ENCODE data around the gene SERPINB8.
"Not testable (repeated sequence)": the region's sequence is repeated elsewhere in the genome, so short reads cannot be mapped to it uniquely, and the experiment has no call there.

SERPINB8 gene, protein sequence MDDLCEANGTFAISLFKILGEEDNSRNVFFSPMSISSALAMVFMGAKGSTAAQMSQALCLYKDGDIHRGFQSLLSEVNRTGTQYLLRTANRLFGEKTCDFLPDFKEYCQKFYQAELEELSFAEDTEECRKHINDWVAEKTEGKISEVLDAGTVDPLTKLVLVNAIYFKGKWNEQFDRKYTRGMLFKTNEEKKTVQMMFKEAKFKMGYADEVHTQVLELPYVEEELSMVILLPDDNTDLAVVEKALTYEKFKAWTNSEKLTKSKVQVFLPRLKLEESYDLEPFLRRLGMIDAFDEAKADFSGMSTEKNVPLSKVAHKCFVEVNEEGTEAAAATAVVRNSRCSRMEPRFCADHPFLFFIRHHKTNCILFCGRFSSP

GRCh38 chr18:63969942-63970808 lies at the start of gene SERPINB8:
SERPINB8 (plus strand) TSS chr18:63970081; CDS start chr18:63978309, 8,228 bp downstream.
- H3K4me1 Mint-ChIP-seq = peaks cover 40% of the 10 kb centered on the region

DNA sequence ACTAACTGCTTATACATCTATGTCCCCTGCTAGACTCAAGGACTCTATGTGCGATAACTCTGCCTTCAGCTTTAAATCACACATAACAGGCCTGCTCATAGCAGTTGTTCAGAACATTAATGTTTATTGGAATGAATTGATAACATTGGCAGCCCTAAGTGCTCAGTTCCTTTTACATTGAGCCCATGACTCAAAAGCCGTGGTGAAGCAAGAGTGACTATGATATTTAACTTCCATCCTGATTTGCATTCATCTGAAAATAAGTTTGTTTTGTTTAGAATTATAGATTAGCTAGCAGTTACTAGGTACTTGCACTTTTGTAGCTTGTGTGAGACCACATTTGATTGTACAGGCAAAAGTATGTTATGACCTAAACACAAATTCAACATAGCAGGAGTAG lies 47.8 kb upstream of the SERPINB8 start:
- Mint-ChIP-seq H3K4me3 (no peak overlapping the region), H3K27ac (no peak overlapping the region), H3K9me3 (no peaks in the 10 kb centered on the region), H3K4me1 (no peaks in the 10 kb centered on the region), H3K36me3 (no peaks in the 10 kb centered on the region)
- ATAC-seq (no peak), DNase-seq (ENCODE audit: low spot score in 2 of 2) (no peak)

More at GRCh38 chr18:63969942-63970808, at the start of gene SERPINB8:
- peak within 1 kb of the TSS; percentile 97 for H3K27ac Mint-ChIP-seq
- peak within 1 kb of the TSS; percentile 94 for H3K4me3 Mint-ChIP-seq
- peaks cover 24% of the 10 kb centered on the region for H3K36me3 Mint-ChIP-seq
- ATAC-seq = peak; percentile 95
- DNase-seq (ENCODE audit: low spot score in 2 of 2) = peak; percentile 52 to 84
- no peaks in the 10 kb centered on the region for H3K9me3 Mint-ChIP-seq

- no peak for DNase-seq (ENCODE audit: low spot score in 2 of 2)
- no peak overlapping the region for H3K4me3 Mint-ChIP-seq
- H3K4me1 Mint-ChIP-seq = no peaks in the 10 kb centered on the region
- H3K36me3 Mint-ChIP-seq = no peaks in the 10 kb centered on the region
- no peak for ATAC-seq
- no peaks in the 10 kb centered on the region for H3K9me3 Mint-ChIP-seq
- no peak overlapping the region for H3K27ac Mint-ChIP-seq
Observed at GRCh38 chr18:63924551-63924950, 45.3 kb upstream of the SERPINB8 start.

DNA sequence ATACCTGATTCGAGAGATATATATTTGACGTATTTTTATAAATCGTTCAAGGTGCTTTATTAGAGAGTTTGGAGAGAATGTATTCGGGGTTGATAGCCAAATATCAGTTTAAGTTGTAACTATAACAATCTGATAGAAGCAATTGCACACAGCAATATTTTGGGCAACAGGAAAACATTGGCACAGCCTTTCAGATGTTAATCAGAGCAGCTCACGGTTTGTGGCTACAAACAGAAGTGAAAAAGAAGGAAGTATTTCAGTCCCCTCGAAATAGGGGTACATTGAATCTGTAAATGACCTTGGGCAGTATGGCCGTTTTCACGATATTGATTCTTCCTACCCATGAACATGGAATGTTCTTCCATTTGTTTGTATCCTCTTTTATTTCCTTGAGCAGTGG lies 41.5 kb upstream of the SERPINB8 start:
- no peak overlapping the region for H3K4me3 Mint-ChIP-seq
- ATAC-seq (no peak), DNase-seq (ENCODE audit: low spot score in 2 of 2) (no peak)
- H3K4me1 Mint-ChIP-seq = no peaks in the 10 kb centered on the region
- no peaks in the 10 kb centered on the region for H3K9me3 Mint-ChIP-seq
- no peaks in the 10 kb centered on the region for H3K36me3 Mint-ChIP-seq
- no peak overlapping the region for H3K27ac Mint-ChIP-seq

DNA sequence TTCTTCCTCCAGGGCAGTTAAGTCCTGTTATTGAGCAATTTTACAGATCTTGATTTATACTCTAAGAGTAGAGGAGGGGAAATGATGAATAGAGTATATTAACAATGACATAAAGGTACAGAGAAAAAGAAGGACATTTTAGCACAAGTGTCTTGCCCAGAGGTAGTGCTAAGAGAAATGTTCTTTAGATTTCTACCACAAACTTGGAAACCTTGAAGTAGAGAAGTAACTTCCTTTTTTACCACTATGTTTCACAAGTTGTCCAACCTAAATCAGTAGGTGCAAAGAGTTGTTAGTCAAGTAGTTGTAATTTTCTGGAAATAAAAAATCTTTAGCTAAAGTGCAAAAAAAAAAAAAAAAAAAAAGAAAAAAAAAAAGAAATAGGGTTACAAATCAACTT lies 40.5 kb upstream of the SERPINB8 start:
- ATAC-seq; H3K9me3 Mint-ChIP-seq; H3K36me3 Mint-ChIP-seq; H3K27ac Mint-ChIP-seq; DNase-seq (ENCODE audit: low spot score in 2 of 2); H3K4me1 Mint-ChIP-seq; H3K4me3 Mint-ChIP-seq: not testable (repeated sequence)

- ATAC-seq (no peak), DNase-seq (ENCODE audit: low spot score in 2 of 2) (no peak)
- Mint-ChIP-seq H3K27ac (no peak overlapping the region), H3K36me3 (no peaks in the 10 kb centered on the region), H3K4me3 (no peak overlapping the region), H3K9me3 (no peaks in the 10 kb centered on the region), H3K4me1 (peaks cover under 1% of the 10 kb centered on the region)
Observed at GRCh38 chr18:63930773-63931354, 39.0 kb upstream of the SERPINB8 start.

DNA sequence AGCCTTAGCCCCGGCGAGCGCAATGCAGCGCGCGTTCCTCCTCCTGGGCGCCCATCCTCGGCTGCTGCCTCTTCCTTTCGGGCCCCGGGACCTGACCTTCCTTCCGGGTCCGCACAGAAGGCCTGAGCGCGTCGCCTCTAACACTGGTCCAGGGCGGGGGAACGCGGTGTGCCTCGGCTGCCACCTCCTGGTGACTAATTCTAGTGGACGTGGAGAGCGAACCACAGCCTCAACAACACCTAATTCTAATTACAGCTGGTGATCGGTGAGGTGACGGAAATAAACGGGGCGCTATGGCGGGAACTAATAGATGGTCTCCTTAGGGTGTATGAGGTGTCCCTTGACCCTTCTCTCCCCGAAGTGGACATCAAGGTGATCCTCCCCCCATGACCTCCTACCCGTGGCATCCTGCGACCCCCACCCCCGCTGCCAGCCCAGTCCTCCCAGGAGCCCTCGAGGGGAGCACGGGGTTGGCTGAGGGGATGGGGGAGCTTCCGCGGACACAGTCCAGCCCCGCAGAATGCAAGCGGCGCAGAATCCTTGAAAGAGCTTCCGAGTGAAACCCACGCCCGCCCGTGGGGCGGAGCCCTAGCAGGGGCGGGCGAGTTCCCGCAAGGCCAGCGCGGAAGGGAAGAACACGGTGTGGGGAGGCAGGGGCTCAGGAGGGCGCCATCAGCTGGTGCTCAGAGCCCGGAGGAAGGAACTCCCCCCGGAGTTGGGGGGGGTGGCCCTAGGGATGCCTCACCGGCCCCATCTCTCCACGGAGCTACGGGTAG lies 33.5 kb upstream of the SERPINB8 start:
- ATAC-seq (peak; percentile 93), DNase-seq (ENCODE audit: low spot score in 2 of 2) (peak; percentile 49 to 79)
- Mint-ChIP-seq H3K27ac (peak overlapping the region; percentile 38), H3K4me1 (peaks cover 6% of the 10 kb centered on the region), H3K9me3 (no peaks in the 10 kb centered on the region), H3K4me3 (no peak overlapping the region), H3K36me3 (no peaks in the 10 kb centered on the region)

- H3K4me3 Mint-ChIP-seq = no peak overlapping the region
- peaks cover 6% of the 10 kb centered on the region for H3K4me1 Mint-ChIP-seq
- no peak for DNase-seq (ENCODE audit: low spot score in 2 of 2)
- H3K36me3 Mint-ChIP-seq = no peaks in the 10 kb centered on the region
- no peak for ATAC-seq
- no peaks in the 10 kb centered on the region for H3K9me3 Mint-ChIP-seq
- no peak overlapping the region for H3K27ac Mint-ChIP-seq
Observed at GRCh38 chr18:63936932-63937393, 32.9 kb upstream of the SERPINB8 start.

DNA sequence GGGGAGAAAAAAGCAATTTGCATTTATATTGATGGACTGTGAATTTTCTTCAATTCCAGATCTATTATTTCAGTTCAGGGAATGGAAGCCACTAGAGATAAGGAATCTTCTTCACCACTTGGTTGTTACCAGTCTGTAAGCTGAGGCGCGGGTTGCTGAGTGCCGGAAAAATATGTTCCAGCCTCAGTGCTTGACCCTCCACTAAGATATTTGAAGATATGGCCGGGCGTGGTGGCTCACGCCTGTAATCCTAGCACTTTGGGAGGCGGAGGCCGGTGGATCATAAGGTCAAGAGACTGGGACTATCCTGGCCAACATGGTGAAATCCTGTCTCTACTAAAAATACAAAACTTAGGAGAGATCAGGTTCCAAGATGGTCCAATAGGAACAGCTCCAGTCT lies 29.9 kb upstream of the SERPINB8 start:
- Mint-ChIP-seq H3K4me1 (peaks cover 6% of the 10 kb centered on the region), H3K4me3 (no peak overlapping the region), H3K9me3 (no peaks in the 10 kb centered on the region), H3K36me3 (no peaks in the 10 kb centered on the region), H3K27ac (no peak overlapping the region)
- ATAC-seq (no peak), DNase-seq (ENCODE audit: low spot score in 2 of 2) (no peak)

GRCh38 chr18:63940543-63941050 lies 29.3 kb upstream of the SERPINB8 start:
- ATAC-seq; H3K4me1 Mint-ChIP-seq; H3K36me3 Mint-ChIP-seq; H3K9me3 Mint-ChIP-seq; DNase-seq (ENCODE audit: low spot score in 2 of 2); H3K27ac Mint-ChIP-seq; H3K4me3 Mint-ChIP-seq: not testable (repeated sequence)

DNA sequence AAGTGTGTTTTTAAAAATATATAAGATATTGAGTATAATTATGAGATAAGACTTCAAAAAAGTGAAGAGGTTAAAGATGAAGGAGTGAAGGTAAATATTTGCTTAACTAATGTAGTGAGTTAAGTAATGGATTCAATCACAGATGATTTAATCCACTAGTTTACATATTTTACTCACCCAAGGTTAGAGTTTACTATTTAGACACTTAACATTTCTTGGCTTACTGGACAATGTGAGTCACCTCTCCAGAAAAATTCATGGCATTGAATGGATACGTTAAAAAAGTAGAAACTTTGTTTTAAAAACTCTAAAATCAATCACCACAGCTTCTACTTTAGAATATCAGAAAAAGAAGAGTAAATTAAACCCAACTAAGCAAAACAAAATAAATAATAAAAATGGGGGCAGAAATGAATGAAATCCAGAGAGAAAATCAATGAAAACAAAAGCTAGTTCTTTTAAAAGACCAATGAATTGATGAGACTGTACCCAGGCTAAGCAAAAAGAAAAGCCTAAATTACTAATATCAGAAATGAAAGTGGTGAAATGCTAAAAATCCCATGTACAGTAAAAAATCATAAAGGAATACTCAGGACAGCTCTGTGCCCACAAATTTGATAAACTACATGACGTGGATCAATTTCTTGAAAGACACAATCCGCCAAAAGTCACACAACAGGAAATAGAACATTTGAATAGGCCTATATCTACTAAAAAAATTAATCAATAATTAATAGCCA lies 22.7 kb upstream of the SERPINB8 start:
- Mint-ChIP-seq H3K4me3 (no peak overlapping the region), H3K27ac (no peak overlapping the region), H3K9me3 (peaks cover 5% of the 10 kb centered on the region), H3K4me1 (peaks cover 27% of the 10 kb centered on the region), H3K36me3 (no peaks in the 10 kb centered on the region)
- ATAC-seq = no peak
- DNase-seq (ENCODE audit: low spot score in 2 of 2) = no peak

- H3K9me3 Mint-ChIP-seq = peaks cover 5% of the 10 kb centered on the region
- peaks cover 5% of the 10 kb centered on the region for H3K36me3 Mint-ChIP-seq
- peak; percentile 86 for ATAC-seq
- DNase-seq (ENCODE audit: low spot score in 2 of 2) = peak; percentile 51 to 82
- H3K4me3 Mint-ChIP-seq = peak within 1 kb of the TSS; percentile 81
- H3K4me1 Mint-ChIP-seq = peaks cover 27% of the 10 kb centered on the region
- H3K27ac Mint-ChIP-seq = peak within 1 kb of the TSS; percentile 65
Observed at GRCh38 chr18:63949068-63949737, 20.7 kb upstream of the SERPINB8 start, which contains the start of gene HMSD. HMSD (plus strand) TSS chr18:63949301; CDS start chr18:63953456, 4,155 bp downstream.

DNA sequence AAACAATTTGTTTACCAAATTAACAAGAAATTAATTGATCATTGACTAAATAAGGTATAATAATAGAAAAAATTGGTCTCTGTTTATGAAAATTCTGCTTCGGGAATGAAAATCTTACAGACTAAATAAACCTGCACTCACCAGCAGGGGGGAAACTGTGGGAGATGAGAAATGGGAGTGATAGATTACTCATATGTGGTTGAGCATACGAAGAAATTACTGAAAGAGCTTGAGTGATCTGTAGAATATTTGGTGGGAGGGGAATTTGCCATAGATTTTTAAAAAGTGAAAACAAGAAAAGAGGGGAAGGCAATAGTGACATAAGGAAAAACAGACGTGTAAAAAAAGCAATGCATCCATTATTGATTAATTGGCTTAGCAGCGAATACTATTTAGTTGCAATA lies 18.6 kb upstream of the SERPINB8 start:
- Mint-ChIP-seq H3K27ac (peak overlapping the region; percentile 1), H3K4me3 (peak overlapping the region; percentile 1)
- no peak for DNase-seq (ENCODE audit: low spot score in 2 of 2)

More for the DNA sequence above, 18.6 kb upstream of the SERPINB8 start:
- Mint-ChIP-seq H3K36me3 (peaks cover 15% of the 10 kb centered on the region), H3K4me1 (peaks cover 27% of the 10 kb centered on the region), H3K9me3 (peaks cover 5% of the 10 kb centered on the region)
- ATAC-seq = peak; percentile 84

Measured in stimulated activated effector memory CD8-positive, alpha-beta T cell treated with anti-CD3 and anti-CD28 coated beads, Interleukin-12 subunit alpha, Interleukin-12 subunit beta, amount 100 ng/mL, for 72 hours (primary cell).